Lung (tissue), 12 donors: ENCODE measurements around the gene NACC1. TPM values are rescaled to one million over a fixed set of nuclear protein-coding genes. Genes with fewer than 3 reads are reported as not detected.
"Not testable (repeated sequence)": the region's sequence is repeated elsewhere in the genome, so short reads cannot be mapped to it uniquely, and the experiment has no call there.

Source experiments
- ATAC-seq: fragments of 200-7000 bp; cut with Tn5 transposase; one replicate; pipeline ENCODE4 v1.9.1; 2020; ENCODE audit warnings: moderate number of reproducible peaks; ENCODE audit not compliant: insufficient read depth, low FRiP score
- DNase-seq, 3 donors: peaks; one replicate each; pipeline ENCODE4 v3.0.0-alpha.2; 2013 to 2017
- H3K27ac ChIP-seq, 2 donors: one replicate each; pipeline ENCODE4 v1.5.1; 2013; ENCODE audit warnings: mild to moderate bottlenecking in 2 of 2, moderate library complexity in 2 of 2, control low read depth in 1 of 2, inconsistent platforms in 1 of 2, low read depth in 1 of 2, low read length in 1 of 2
- H3K27me3 ChIP-seq, 3 donors: one replicate each; pipeline ENCODE4 v1.5.1; 2013; ENCODE audit warnings: low read length in 2 of 3; ENCODE audit not compliant: control insufficient read depth in 3 of 3, insufficient read depth in 3 of 3
- H3K36me3 ChIP-seq, 4 donors: one replicate each; pipeline ENCODE4 v1.5.1; 2013; ENCODE audit warnings: low read length in 4 of 4, mild to moderate bottlenecking in 1 of 4, moderate library complexity in 1 of 4; ENCODE audit not compliant: control insufficient read depth in 4 of 4, insufficient read depth in 4 of 4
- H3K4me1 ChIP-seq, 5 donors: one replicate each; pipeline ENCODE4 v1.5.1; 2013; ENCODE audit warnings: low read length in 5 of 5, mild to moderate bottlenecking in 2 of 5, moderate library complexity in 1 of 5; ENCODE audit not compliant: control insufficient read depth in 5 of 5, insufficient read depth in 5 of 5
- H3K4me3 ChIP-seq: one replicate; pipeline ENCODE4 v1.5.1; 2013; ENCODE audit warnings: mild to moderate bottlenecking, control low read depth, moderate library complexity
- H3K9ac ChIP-seq, 2 donors: one replicate each; pipeline ENCODE4 v1.5.1; 2013; ENCODE audit warnings: low read length in 2 of 2, control low read depth in 1 of 2; ENCODE audit not compliant: insufficient read depth in 1 of 2
- H3K9me3 ChIP-seq, 4 donors: one replicate each; pipeline ENCODE4 v1.5.1; 2013; ENCODE audit warnings: low read length in 3 of 4, mild to moderate bottlenecking in 1 of 4, moderate library complexity in 1 of 4; ENCODE audit not compliant: control insufficient read depth in 4 of 4, insufficient read depth in 3 of 4
- CTCF ChIP-seq: IDR thresholded peaks from 2 replicates; pipeline ENCODE4 v1.5.1; 2012; ENCODE audit warnings: mild to moderate bottlenecking; ENCODE audit errors: control extremely low read depth, extremely low read depth
- WGBS, 2 donors: extraction: QIAGEN DNeasy Blood & Tissue Kit; methylation state at CpG; one replicate each; pipeline ENCODE4 v1.1.7; 2013; 5-methylcytosine and 5-hydroxymethylcytosine counted together
- polyA plus RNA-seq, 2 donors: library from polyadenylated mRNA; stranded (reverse); fragments of 200-250 nt; gene quantifications; one replicate each; pipeline ENCODE4 v1.2.1, GENCODE V29; 2013
- total RNA-seq, 2 donors: library from RNA; depleted of rRNA in 1 of 2; stranded (reverse); fragments of >200 nt in 1 of 2; gene quantifications; one replicate each; pipeline ENCODE4 v1.2.1, GENCODE V29; 2014 to 2021
- donor health status: control.
- donor health status: control.
- donor health status: Bipolar disorder and iron deficiency.
- donor health status: healthy.
- donor health status: DM: yes; HTN: yes; CAD: no.

Gene NACC1
- total and polyA plus RNA-seq, 4 donors, result 18.4 to 94.8 (median 58.2) TPM

- TF ChIP-seq CTCF, result no peak
- ATAC-seq (no peak), DNase-seq (peak; percentile 81 to 93 (median 87))
- H3K9me3 ChIP-seq, result no peaks in the 10 kb centered on the region
- H3K4me3 ChIP-seq, result no peak overlapping the region
- H3K27me3 ChIP-seq, result no peaks in the 10 kb centered on the region
- H3K4me1 ChIP-seq, result peaks cover 0 to 9% (median 5%) of the 10 kb centered on the region in 5 donors
- H3K9ac ChIP-seq, result peak overlapping the region in 1 of 2 donors; percentile 42
- 18 to 20% methylated on average over 16 of the region's 16 CpGs for WGBS, 2 donors
- peak overlapping the region; percentile 29 to 30 for H3K27ac ChIP-seq
- H3K36me3 ChIP-seq, result no peaks in the 10 kb centered on the region
These were observed 63.8 kb downstream of the NACC1 start for GRCh38 chr19:13181747-13182388.

DNA sequence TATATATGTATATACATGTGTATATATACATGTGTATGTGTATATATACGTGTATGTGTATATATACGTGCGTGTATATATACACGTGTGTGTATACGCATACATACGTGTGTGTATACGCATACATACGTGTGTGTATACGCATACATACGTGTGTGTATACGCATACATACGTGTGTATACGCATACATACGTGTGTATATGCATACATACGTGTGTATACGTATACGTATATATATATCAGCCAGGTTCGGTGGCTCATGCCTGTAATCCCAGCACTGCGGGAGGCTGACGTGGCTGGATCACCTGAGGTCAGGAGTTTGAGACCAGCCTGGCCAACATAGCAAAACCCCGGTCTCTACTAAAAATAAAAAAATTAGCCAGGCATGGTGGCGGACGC lies 66.9 kb downstream of the NACC1 start:
- 85 to 95% methylated on average over 23 of the region's 23 CpGs for WGBS, 2 donors
- not testable (repeated sequence) for H3K9me3 ChIP-seq, DNase-seq, H3K27ac ChIP-seq, H3K27me3 ChIP-seq, H3K4me3 ChIP-seq, H3K36me3 ChIP-seq, H3K4me1 ChIP-seq, H3K9ac ChIP-seq, ATAC-seq

- not testable (repeated sequence) for H3K9me3 ChIP-seq, H3K4me3 ChIP-seq, H3K27me3 ChIP-seq, H3K4me1 ChIP-seq, DNase-seq, H3K27ac ChIP-seq, ATAC-seq, H3K36me3 ChIP-seq, H3K9ac ChIP-seq
- WGBS, 2 donors, result 81 to 87% methylated on average over 21 to 22 of the region's 22 CpGs
These were observed 67.9 kb downstream of the NACC1 start for GRCh38 chr19:13185763-13186657.

GRCh38 chr19:13186688-13187087 lies 68.6 kb downstream of the NACC1 start:
- H3K9ac ChIP-seq, H3K4me3 ChIP-seq, H3K27me3 ChIP-seq, DNase-seq, ATAC-seq, H3K36me3 ChIP-seq, H3K4me1 ChIP-seq, H3K9me3 ChIP-seq, H3K27ac ChIP-seq: not testable (repeated sequence)
- 94 to 95% methylated on average over 38 of the region's 38 CpGs for WGBS, 2 donors

DNA sequence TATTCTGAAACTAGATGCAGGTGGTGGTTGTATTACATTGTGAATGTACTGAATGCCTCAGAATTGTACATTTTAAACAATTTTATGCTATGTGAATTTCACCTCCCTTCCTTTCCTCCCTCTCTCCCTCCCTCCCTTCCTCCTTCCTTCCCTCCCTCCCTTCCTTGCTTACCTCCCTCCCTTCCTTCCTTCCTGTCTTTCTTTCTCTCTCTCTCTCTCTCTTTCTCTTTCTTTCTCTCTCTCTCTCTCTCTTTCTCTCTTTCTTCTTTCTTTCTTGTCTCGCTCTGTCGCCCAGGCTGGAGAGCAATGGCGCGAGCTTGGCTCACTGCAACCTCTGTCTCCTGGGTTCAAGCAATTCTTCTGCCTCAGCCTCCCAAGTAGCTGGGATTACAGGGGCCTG lies 69.4 kb downstream of the NACC1 start:
- H3K27ac ChIP-seq, result no peak overlapping the region

More for the DNA sequence above, 69.4 kb downstream of the NACC1 start:
- no peak for ATAC-seq
- WGBS, 2 donors, result 93 to 96% methylated on average over 4 of the region's 4 CpGs
- Histone ChIP-seq H3K4me1 (no peaks in the 10 kb centered on the region), H3K9ac (no peak overlapping the region), H3K4me3 (no peak overlapping the region), H3K36me3 (no peaks in the 10 kb centered on the region), H3K9me3 (no peaks in the 10 kb centered on the region), H3K27me3 (no peaks in the 10 kb centered on the region)
- DNase-seq, result no peak
- TF ChIP-seq CTCF, result no peak
